Testis (tissue), 3 donors: ENCODE measurements around the gene PKD2. TPM values are rescaled to one million over a fixed set of nuclear protein-coding genes. Genes with fewer than 3 reads are reported as not detected.

ENCODE experiments used
- DNase-seq: peaks from one replicate; pipeline ENCODE4 v3.0.0-alpha.2; 2019
- H3K27ac ChIP-seq, 2 donors: fragments of 200-600 bp; sonication (generic); one replicate each; pipeline ENCODE4 v1.5.1; 2019
- H3K27me3 ChIP-seq: fragments of 200-600 bp; sonication (generic); one replicate; pipeline ENCODE4 v1.5.1; 2019
- H3K36me3 ChIP-seq: fragments of 200-600 bp; sonication (generic); one replicate; pipeline ENCODE4 v1.5.1; 2017; ENCODE audit warnings: low read depth; ENCODE audit errors: missing control alignments
- H3K4me1 ChIP-seq: fragments of 200-600 bp; sonication (generic); one replicate; pipeline ENCODE4 v1.5.1; 2019
- H3K4me3 ChIP-seq, 2 donors: fragments of 200-600 bp; sonication (generic); one replicate each; pipeline ENCODE4 v1.5.1; 2017 to 2019
- H3K9me3 ChIP-seq: fragments of 200-600 bp; sonication (generic); one replicate; pipeline ENCODE4 v1.5.1; 2017
- CTCF ChIP-seq, 3 experiments: fragments of 450-650 bp in 2 of 3; fragments of 200-600 bp in 1 of 3; sonication (generic) in 1 of 3; IDR thresholded peaks; one replicate each; pipeline ENCODE4 v1.5.1; 2016 to 2019; ENCODE audit warnings: antibody characterized with exemption in 3 of 3, mild to moderate bottlenecking in 2 of 3, moderate library complexity in 1 of 3
- POLR2A ChIP-seq: fragments of 450-650 bp; IDR thresholded peaks from one replicate; pipeline ENCODE4 v1.6.1; 2017; ENCODE audit warnings: antibody characterized with exemption, mild to moderate bottlenecking, moderate library complexity
- WGBS, 2 donors: methylation state at CpG; one replicate each; pipeline ENCODE4 v1.1.5; 2018; 5-methylcytosine and 5-hydroxymethylcytosine counted together
- intact Hi-C: fragments of 100-400 bp; cut with DNase I; formaldehyde crosslinking; loops from one replicate; pipeline ENCODE4 v1.15.1; 2023; ENCODE audit warnings: low total_unique reads
- polyA plus RNA-seq: library from polyadenylated mRNA; stranded (reverse); fragments of 350-450 nt; fragmentation: Illumina TruSeq; extraction: RNeasy Lipid Tissue Mini Kit (QIAGEN cat#74804); gene quantifications from one replicate; pipeline ENCODE4 v1.2.3, GENCODE V29; 2014; ENCODE audit warnings: low read depth, low replicate concordance; ENCODE audit not compliant: insufficient read depth
- total RNA-seq, 2 donors: library from RNA; depleted of rRNA; stranded (reverse); fragments of >200 nt; gene quantifications; one replicate each; pipeline ENCODE4 v1.2.3, GENCODE V29; 2016

Gene PKD2
- total and polyA plus RNA-seq, 3 donors from 2014 or later = 18.7 to 52.8 (median 24.6) TPM

GRCh38 chr4:88054901-88055300 lies 47.5 kb downstream of the PKD2 start:
- H3K36me3 ChIP-seq = no peaks in the 10 kb centered on the region
- H3K27ac ChIP-seq = no peak overlapping the region
- TF ChIP-seq POLR2A (no peak), CTCF (IDR thresholded peaks at IDR 0.05) (peak in 2 of 3 experiments; percentile 42 to 48)
- intact Hi-C loops = no loop called here
- WGBS, 2 donors = 75 to 94% methylated on average over 3 of the region's 3 CpGs
- no peaks in the 10 kb centered on the region for H3K4me1 ChIP-seq
- DNase-seq = peak; percentile 62
- no peaks in the 10 kb centered on the region for H3K9me3 ChIP-seq
- H3K27me3 ChIP-seq = no peaks in the 10 kb centered on the region
- H3K4me3 ChIP-seq = no peak overlapping the region

- no peak overlapping the region for H3K4me3 ChIP-seq
- no peaks in the 10 kb centered on the region for H3K36me3 ChIP-seq
- H3K4me1 ChIP-seq = no peaks in the 10 kb centered on the region
- no peak for DNase-seq
- TF ChIP-seq POLR2A (no peak), CTCF (IDR thresholded peaks at IDR 0.05) (no peak)
- no peak overlapping the region for H3K27ac ChIP-seq
- 91 to 96% methylated on average over 3 of the region's 3 CpGs for WGBS, 2 donors
- no peaks in the 10 kb centered on the region for H3K27me3 ChIP-seq
- intact Hi-C loops = no loop called here
- H3K9me3 ChIP-seq = no peaks in the 10 kb centered on the region
These were observed 50.9 kb downstream of the PKD2 start for GRCh38 chr4:88058295-88058694.

GRCh38 chr4:88059766-88060165 lies 52.3 kb downstream of the PKD2 start:
- no peaks in the 10 kb centered on the region for H3K27me3 ChIP-seq
- DNase-seq = no peak
- WGBS, 2 donors = 60 to 61% methylated on average over 2 of the region's 2 CpGs
- H3K4me1 ChIP-seq = no peaks in the 10 kb centered on the region
- no peak overlapping the region for H3K27ac ChIP-seq
- no peaks in the 10 kb centered on the region for H3K9me3 ChIP-seq
- H3K36me3 ChIP-seq = no peaks in the 10 kb centered on the region
- TF ChIP-seq POLR2A (no peak), CTCF (IDR thresholded peaks at IDR 0.05) (no peak)
- H3K4me3 ChIP-seq = no peak overlapping the region
- intact Hi-C loops = no loop called here

- Histone ChIP-seq H3K4me3 (no peak overlapping the region), H3K27me3 (no peaks in the 10 kb centered on the region), H3K9me3 (no peaks in the 10 kb centered on the region), H3K27ac (no peak overlapping the region), H3K4me1 (no peaks in the 10 kb centered on the region), H3K36me3 (no peaks in the 10 kb centered on the region)
- no peak for DNase-seq
- intact Hi-C loops = no loop called here
- 73 to 87% methylated on average over 2 of the region's 2 CpGs for WGBS, 2 donors
- no peak for TF ChIP-seq POLR2A
- no peak for TF ChIP-seq CTCF (IDR thresholded peaks at IDR 0.05)
These were observed 53.0 kb downstream of the PKD2 start for GRCh38 chr4:88060431-88060830.

GRCh38 chr4:88062311-88062710 lies 54.9 kb downstream of the PKD2 start:
- Histone ChIP-seq H3K27ac (no peak overlapping the region), H3K4me1 (no peaks in the 10 kb centered on the region), H3K9me3 (no peaks in the 10 kb centered on the region), H3K27me3 (no peaks in the 10 kb centered on the region), H3K4me3 (no peak overlapping the region), H3K36me3 (peaks cover 2% of the 10 kb centered on the region)
- DNase-seq = no peak
- intact Hi-C loops = no loop called here
- WGBS, 2 donors = 44 to 58% methylated on average over 1 of the region's 1 CpG
- TF ChIP-seq POLR2A (no peak), CTCF (IDR thresholded peaks at IDR 0.05) (no peak)
